ENCODE measurements around the gene SLC1A2. TPM values are rescaled to one million over a fixed set of nuclear protein-coding genes. Genes with fewer than 3 reads are reported as not detected.

The SLC1A2 gene
- total RNA-seq, 1 experiment from 2014 or later, result 0.50 TPM

GRCh38 chr11:35250621-35251020, 168.7 kb downstream of the SLC1A2 start:
- CTCF ChIA-PET, result no interaction called here
- Mint-ChIP-seq H3K4me1 (no peaks in the 10 kb centered on the region), H3K27me3 (ENCODE audit: low read depth) (no peaks in the 10 kb centered on the region), H3K4me3 (no peak overlapping the region), H3K9me3 (no peaks in the 10 kb centered on the region), H3K27ac (no peak overlapping the region), H3K36me3 (no peaks in the 10 kb centered on the region)
- ATAC-seq, result no peak
- no peak for DNase-seq (ENCODE audit: low spot score)
- POLR2A ChIA-PET, result no interaction called here
- TF ChIP-seq FOXP1 (CRISPR knock-in tag; IDR thresholded peaks at IDR 0.05; ENCODE audit: borderline replicate concordance) (no peak), MXD4 (CRISPR knock-in tag; IDR thresholded peaks at IDR 0.05; ENCODE audit: borderline replicate concordance) (no peak), MLX (CRISPR knock-in tag; IDR thresholded peaks at IDR 0.05) (no peak), ZMAT4 (CRISPR knock-in tag; IDR thresholded peaks at IDR 0.05) (no peak), ZNF281 (CRISPR knock-in tag; IDR thresholded peaks at IDR 0.05) (no peak), AFF4 (CRISPR knock-in tag; IDR thresholded peaks at IDR 0.05; ENCODE audit: borderline replicate concordance) (no peak), NFE2L1 (CRISPR knock-in tag; IDR thresholded peaks at IDR 0.05) (no peak), ZNF425 (CRISPR knock-in tag; conservative IDR thresholded peaks at IDR 0.05) (no peak), CREB1 (CRISPR knock-in tag; IDR thresholded peaks at IDR 0.05) (no peak), ZNF416 (CRISPR knock-in tag; IDR thresholded peaks at IDR 0.05) (no peak), TP53 (CRISPR knock-in tag; IDR thresholded peaks at IDR 0.05) (no peak), ZNF532 (CRISPR knock-in tag; IDR thresholded peaks at IDR 0.05; ENCODE audit: borderline replicate concordance) (no peak), PRRX2 (CRISPR knock-in tag; IDR thresholded peaks at IDR 0.05) (no peak), KAT7 (CRISPR knock-in tag; IDR thresholded peaks at IDR 0.05; ENCODE audit: borderline replicate concordance) (no peak), ATF1 (CRISPR knock-in tag; IDR thresholded peaks at IDR 0.05) (no peak)
